ENCODE results near the gene TBC1D5. TPM values are rescaled to one million over a fixed set of nuclear protein-coding genes. Genes with fewer than 3 reads are reported as not detected.

The TBC1D5 gene
- total and polyA plus RNA-seq, 2 of the 8 experiments (the other 6 are each of a cell fraction or from before 2014, with no cell fraction given): 11.0 to 22.9 TPM

- no peak overlapping the region for H2AFZ ChIP-seq (ENCODE audit: low read length)
- no peak overlapping the region for H4K5ac ChIP-seq (ENCODE audit: insufficient read length, low read depth, low read length)
- H3K4me2 ChIP-seq (ENCODE audit: insufficient read depth in 1 of 2, low read depth in 2 of 2, low read length in 2 of 2): no peak overlapping the region
- no peaks in the 10 kb centered on the region for H3K23me2 ChIP-seq (ENCODE audit: low read depth, low read length)
- no peak overlapping the region for H3K4me3 ChIP-seq (ENCODE audit: extremely low read depth in 1 of 4, insufficient read depth in 2 of 4, low read depth in 3 of 4, low read length in 4 of 4)
- H4K20me1 ChIP-seq (replicated peaks in 1 of 2; ENCODE audit: control insufficient read depth in 1 of 2, insufficient read depth in 2 of 2, low read length in 2 of 2): no peaks in the 10 kb centered on the region
- no peak overlapping the region for H3K27ac ChIP-seq (ENCODE audit: low read depth, low read length)
- CTCF ChIA-PET (ENCODE audit: partially characterized antibody): interaction anchor here (0.9 to 1.9 kb wide), 3 partner anchors 20 to 177 kb away, joined by 3 to 5 read pairs (median 4); no protein-coding TSS in a partner anchor
- H2BK5ac ChIP-seq (ENCODE audit: low read depth, low read length): no peak overlapping the region
- no peak overlapping the region for H3K14ac ChIP-seq (ENCODE audit: insufficient read length)
- H3K23ac ChIP-seq (ENCODE audit: insufficient read length): no peak overlapping the region
- H3K9ac ChIP-seq (replicated peaks in 1 of 4; ENCODE audit: extremely low read depth in 1 of 4, low read depth in 3 of 4, low read length in 3 of 4): no peak overlapping the region
- no peak overlapping the region for H2BK120ac ChIP-seq (replicated peaks; ENCODE audit: low read depth, low read length)
- DNase-seq (ENCODE audit: low read depth in 1 of 2, low spot score in 2 of 2): no peak
- no peak overlapping the region for H2AK5ac ChIP-seq (ENCODE audit: low read depth, low read length)
- no peaks in the 10 kb centered on the region for H3K27me3 ChIP-seq (replicated peaks in 1 of 4; ENCODE audit: control insufficient read depth in 3 of 4, extremely low read depth in 1 of 4, insufficient read depth in 3 of 4, low read length in 3 of 4)
- H3K56ac ChIP-seq (replicated peaks; ENCODE audit: insufficient read length, low read depth, low read length): no peak overlapping the region
- POLR2A ChIA-PET (ENCODE audit: partially characterized antibody): no interaction called here
- WGBS, 2 experiments (ENCODE audit: extremely low coverage in 1 of 2, insufficient coverage in 1 of 2, insufficient read length in 1 of 2, insufficient replicate concordance in 2 of 2, low coverage in 1 of 2, low lambda C conversion rate in 2 of 2, missing lambda C conversion rate in 1 of 2): 67% methylated on average over 1 of the region's 3 CpGs; no CpG with 5 or more reads in 1 of the 2 experiments
- H4K8ac ChIP-seq (ENCODE audit: extremely low read depth, insufficient read depth, low read length): no peak overlapping the region
- no peak overlapping the region for H4K91ac ChIP-seq (replicated peaks; ENCODE audit: insufficient read length, low read length)
- H2BK20ac ChIP-seq (ENCODE audit: low read length): no peak overlapping the region
- H3K18ac ChIP-seq (ENCODE audit: extremely low read depth, low read length): no peak overlapping the region
- FAIRE-seq: no peak
- no peaks in the 10 kb centered on the region for H3K79me2 ChIP-seq (ENCODE audit: control insufficient read depth in 1 of 2, insufficient read depth in 2 of 2, low read length in 2 of 2)
- H3K4me1 ChIP-seq (replicated peaks in 1 of 4; ENCODE audit: control insufficient read depth in 3 of 4, insufficient read depth in 4 of 4, low read length in 3 of 4): no peaks in the 10 kb centered on the region; a peak in 1 of 7 replicates
- no peak overlapping the region for H2BK15ac ChIP-seq (ENCODE audit: low read length)
- H2BK12ac ChIP-seq (ENCODE audit: low read depth, low read length): no peak overlapping the region
- no peaks in the 10 kb centered on the region for H3K36me3 ChIP-seq (ENCODE audit: control insufficient read depth in 2 of 4, insufficient read depth in 4 of 4, low read length in 3 of 4)
- H3K79me1 ChIP-seq (ENCODE audit: low read depth, low read length): no peaks in the 10 kb centered on the region
- H3K4ac ChIP-seq (replicated peaks; ENCODE audit: insufficient read length, low read depth, low read length): no peak overlapping the region
- no peaks in the 10 kb centered on the region for H3K9me3 ChIP-seq (ENCODE audit: insufficient read depth in 2 of 2, low read depth in 1 of 2, low read length in 1 of 2)
- TF ChIP-seq E2F6 (IDR thresholded peaks at IDR 0.05) (no peak), ATF3 (IDR thresholded peaks at IDR 0.05; ENCODE audit: insufficient read depth, low read depth, low read length) (no peak), EP300 (IDR thresholded peaks at IDR 0.05; ENCODE audit: borderline replicate concordance in 1 of 2, low read depth in 2 of 2, low read length in 2 of 2) (no peak), YY1 (IDR thresholded peaks at IDR 0.05; ENCODE audit: low read depth, low read length) (no peak), TBP (IDR thresholded peaks at IDR 0.05; ENCODE audit: low read depth, low read length) (no peak), CBX8 (IDR thresholded peaks at IDR 0.05; ENCODE audit: borderline replicate concordance, low read depth, low read length) (no peak), NANOG (IDR thresholded peaks at IDR 0.05; ENCODE audit: insufficient read depth, low read depth, low read length, poor library complexity, severe bottlenecking) (no peak), RXRA (IDR thresholded peaks at IDR 0.05; ENCODE audit: insufficient read depth, low read depth, low read length) (no peak), ATF2 (IDR thresholded peaks at IDR 0.05; ENCODE audit: low read length) (no peak), JUND (IDR thresholded peaks at IDR 0.05; ENCODE audit: low read length) (no peak)
These were observed 77.5 kb downstream of the TBC1D5 start for GRCh38 chr3:17664923-17665322.
